Peyer's patch (tissue), 4 donors: ENCODE measurements around the gene GRM3. TPM values are rescaled to one million over a fixed set of nuclear protein-coding genes. Genes with fewer than 3 reads are reported as not detected.

Experiments
- DNase-seq, 3 donors: peaks; one replicate each; pipeline ENCODE4 v3.0.0-alpha.2; 2017 to 2019
- H3K27ac ChIP-seq, 4 donors: fragments of 200-600 bp; sonication (generic); one replicate each; pipeline ENCODE4 v1.5.1; 2016 to 2019
- H3K27me3 ChIP-seq, 2 donors: fragments of 200-600 bp; sonication (generic); one replicate each; pipeline ENCODE4 v1.5.1; 2019
- H3K36me3 ChIP-seq, 3 donors: fragments of 200-600 bp; sonication (generic); one replicate each; pipeline ENCODE4 v1.5.1; 2016 to 2019
- H3K4me1 ChIP-seq, 4 donors: fragments of 200-600 bp; sonication (generic); one replicate each; pipeline ENCODE4 v1.5.1; 2016 to 2019
- H3K4me3 ChIP-seq, 4 donors: fragments of 200-600 bp; sonication (generic); 1 replicate in 3 of 4; 2 replicates in 1 of 4; pipeline ENCODE4 v1.5.1; 2016 to 2019; ENCODE audit warnings: mild to moderate bottlenecking in 1 of 4
- H3K9me3 ChIP-seq, 4 donors: fragments of 200-600 bp; sonication (generic); one replicate each; pipeline ENCODE4 v1.5.1; 2016 to 2019; ENCODE audit warnings: mild to moderate bottlenecking in 1 of 4
- CTCF ChIP-seq, 6 experiments: fragments of 450-650 bp in 4 of 6; fragments of 200-600 bp in 2 of 6; sonication (generic) in 1 of 6; IDR thresholded peaks; one replicate each; pipeline ENCODE4 v1.5.1; 2017 to 2019; ENCODE audit warnings: antibody characterized with exemption in 6 of 6, mild to moderate bottlenecking in 3 of 6, moderate library complexity in 1 of 6
- POLR2A ChIP-seq, 2 donors: fragments of 450-650 bp; IDR thresholded peaks; one replicate each; pipeline ENCODE4 v1.5.1; 2017; ENCODE audit warnings: antibody characterized with exemption in 2 of 2, mild to moderate bottlenecking in 2 of 2, moderate library complexity in 2 of 2
- total RNA-seq, 4 donors: library from RNA; depleted of rRNA; stranded (reverse); fragments of >200 nt; gene quantifications; one replicate each; pipeline ENCODE4 v1.1.0, GENCODE V29; 2016

Gene GRM3
- total RNA-seq, 4 donors from 2014 or later = not detected

GRCh38 chr7:86665669-86666068, 22.0 kb downstream of the GRM3 start:
- no peaks in the 10 kb centered on the region for H3K27me3 ChIP-seq
- no peaks in the 10 kb centered on the region for H3K36me3 ChIP-seq
- DNase-seq = no peak
- H3K9me3 ChIP-seq = no peaks in the 10 kb centered on the region
- no peaks in the 10 kb centered on the region for H3K4me1 ChIP-seq
- TF ChIP-seq CTCF (IDR thresholded peaks at IDR 0.05) (no peak), POLR2A (IDR thresholded peaks at IDR 0.05) (no peak)
- no peak overlapping the region for H3K27ac ChIP-seq
- no peak overlapping the region for H3K4me3 ChIP-seq

GRCh38 chr7:86667732-86668131, 24.0 kb downstream of the GRM3 start:
- Histone ChIP-seq H3K9me3 (no peaks in the 10 kb centered on the region), H3K4me1 (no peaks in the 10 kb centered on the region), H3K36me3 (no peaks in the 10 kb centered on the region), H3K4me3 (no peak overlapping the region), H3K27me3 (no peaks in the 10 kb centered on the region), H3K27ac (no peak overlapping the region)
- no peak for TF ChIP-seq POLR2A (IDR thresholded peaks at IDR 0.05)
- TF ChIP-seq CTCF (IDR thresholded peaks at IDR 0.05) = no peak
- DNase-seq = no peak

GRCh38 chr7:86668315-86668714, 24.6 kb downstream of the GRM3 start:
- Histone ChIP-seq H3K36me3 (no peaks in the 10 kb centered on the region), H3K9me3 (no peaks in the 10 kb centered on the region), H3K4me3 (no peak overlapping the region), H3K4me1 (no peaks in the 10 kb centered on the region), H3K27ac (no peak overlapping the region), H3K27me3 (no peaks in the 10 kb centered on the region)
- TF ChIP-seq CTCF (IDR thresholded peaks at IDR 0.05) = no peak
- TF ChIP-seq POLR2A (IDR thresholded peaks at IDR 0.05) = no peak
- no peak for DNase-seq

- no peak for DNase-seq
- no peaks in the 10 kb centered on the region for H3K9me3 ChIP-seq
Measured at GRCh38 chr7:86687831-86688230, 44.1 kb downstream of the GRM3 start.

GRCh38 chr7:86689363-86689762, 45.7 kb downstream of the GRM3 start:
- Histone ChIP-seq H3K27ac (no peak overlapping the region), H3K36me3 (no peaks in the 10 kb centered on the region), H3K9me3 (no peaks in the 10 kb centered on the region), H3K27me3 (no peaks in the 10 kb centered on the region), H3K4me3 (no peak overlapping the region), H3K4me1 (no peaks in the 10 kb centered on the region)
- TF ChIP-seq CTCF (IDR thresholded peaks at IDR 0.05) (no peak), POLR2A (IDR thresholded peaks at IDR 0.05) (no peak)
- DNase-seq = no peak

More at GRCh38 chr7:86687831-86688230, 44.1 kb downstream of the GRM3 start:
- H3K4me1 ChIP-seq = no peaks in the 10 kb centered on the region
- H3K27me3 ChIP-seq = no peaks in the 10 kb centered on the region
- TF ChIP-seq CTCF (IDR thresholded peaks at IDR 0.05) (no peak), POLR2A (IDR thresholded peaks at IDR 0.05) (no peak)
- H3K36me3 ChIP-seq = no peaks in the 10 kb centered on the region
- H3K4me3 ChIP-seq = no peak overlapping the region
- no peak overlapping the region for H3K27ac ChIP-seq

- H3K27me3 ChIP-seq = no peaks in the 10 kb centered on the region
- no peak overlapping the region for H3K27ac ChIP-seq
- H3K4me1 ChIP-seq = no peaks in the 10 kb centered on the region
- TF ChIP-seq CTCF (IDR thresholded peaks at IDR 0.05) = no peak
- no peak for TF ChIP-seq POLR2A (IDR thresholded peaks at IDR 0.05)
- DNase-seq = no peak
- H3K36me3 ChIP-seq = no peaks in the 10 kb centered on the region
- no peaks in the 10 kb centered on the region for H3K9me3 ChIP-seq
- H3K4me3 ChIP-seq = no peak overlapping the region
Measured at GRCh38 chr7:86692755-86693154, 49.0 kb downstream of the GRM3 start.
